Eye (tissue), 1 donor: Measurements from ENCODE around the gene CAMSAP1.

ENCODE experiments used
- DNase-seq: peaks from one replicate; pipeline ENCODE4 v3.0.0-alpha.2; 2015

CAMSAP1 gene

DNA sequence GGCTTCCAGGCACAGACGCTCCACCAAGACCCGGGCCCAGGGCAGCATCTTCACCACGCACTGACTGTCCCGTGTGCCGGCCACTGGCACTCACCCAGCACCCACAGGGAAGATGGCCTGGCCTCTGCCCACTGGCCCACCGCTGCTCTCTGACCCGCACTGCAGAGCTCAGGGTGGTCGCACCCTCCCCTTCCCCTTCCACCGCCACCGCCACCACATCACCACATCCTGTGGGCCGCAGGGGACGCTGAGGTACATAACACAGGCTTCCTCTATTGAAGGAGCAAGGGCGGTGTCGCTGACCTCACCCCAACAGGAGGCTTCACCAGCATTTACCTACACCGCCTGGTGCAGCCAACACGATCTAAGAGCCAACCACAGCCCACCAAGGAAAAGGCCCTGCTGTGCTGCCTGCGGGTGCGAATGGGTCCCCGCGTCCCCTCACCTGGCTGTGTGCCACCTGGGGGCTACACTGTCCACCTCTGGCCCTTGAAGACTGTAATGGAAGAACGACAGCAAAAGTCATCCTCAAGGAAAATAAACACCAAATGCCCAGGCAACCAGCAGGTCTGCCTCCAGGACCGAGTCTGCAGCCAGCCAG lies 101.8 kb downstream of the CAMSAP1 start:
- no peak for DNase-seq

DNA sequence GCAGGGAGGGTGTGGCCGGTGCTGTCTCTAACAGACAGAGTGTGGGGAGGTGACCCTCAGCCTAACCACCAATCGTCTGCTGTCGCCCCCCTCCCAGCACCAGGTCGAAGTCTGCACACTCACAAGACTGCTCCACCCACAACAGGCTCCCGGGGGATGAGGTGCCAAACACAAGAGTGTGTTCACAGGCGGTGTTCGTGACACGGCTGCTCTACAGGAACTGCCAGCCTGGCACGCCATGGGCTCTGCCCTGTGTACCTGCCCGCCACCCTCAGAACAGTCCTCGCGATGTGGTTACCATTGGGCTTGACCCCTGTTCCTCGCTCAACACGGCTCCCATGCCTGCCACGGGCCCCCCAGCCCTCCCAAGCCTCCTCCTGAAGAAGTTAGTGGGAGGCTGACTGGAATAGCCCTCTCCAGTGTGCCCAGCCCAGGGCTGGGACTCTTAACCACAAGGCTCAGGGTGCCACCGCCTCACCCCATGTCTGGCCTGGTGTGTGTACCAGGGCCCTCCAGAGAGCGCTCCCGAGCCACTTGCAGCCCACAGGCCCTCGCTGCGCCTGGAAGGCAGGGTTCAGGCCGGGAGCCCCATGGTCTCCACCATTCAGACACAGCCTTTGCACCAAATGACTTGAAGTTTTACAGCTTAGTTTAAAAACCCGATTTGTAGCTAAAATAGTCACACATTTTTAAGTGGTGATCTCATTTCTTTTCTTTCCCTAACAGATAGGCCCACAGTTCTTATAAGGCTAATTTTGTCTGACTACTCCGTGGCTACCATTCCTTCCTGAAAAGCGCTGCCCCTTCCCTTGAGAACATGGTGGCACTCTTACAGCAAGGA lies 102.5 kb downstream of the CAMSAP1 start:
- no peak for DNase-seq

DNA sequence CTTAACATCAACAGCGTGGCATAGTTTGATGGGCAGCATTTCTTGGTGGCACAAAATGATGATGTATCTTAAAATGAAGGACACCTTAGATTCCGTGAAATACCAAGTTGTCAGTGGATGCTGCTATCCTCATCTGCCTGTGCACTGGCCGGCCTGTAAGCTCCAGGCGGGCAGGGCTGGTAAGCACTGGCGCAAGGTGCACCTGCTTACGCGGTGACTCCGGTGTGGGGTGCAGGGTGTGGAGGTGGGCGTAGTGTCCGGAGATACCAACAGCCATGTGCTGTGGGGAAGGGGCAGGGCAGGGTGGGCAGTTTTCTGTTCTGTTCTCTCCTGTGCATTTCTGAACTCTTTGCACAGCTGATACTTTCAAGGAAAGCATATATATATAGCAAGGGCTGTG lies 103.9 kb downstream of the CAMSAP1 start:
- no peak for DNase-seq

DNA sequence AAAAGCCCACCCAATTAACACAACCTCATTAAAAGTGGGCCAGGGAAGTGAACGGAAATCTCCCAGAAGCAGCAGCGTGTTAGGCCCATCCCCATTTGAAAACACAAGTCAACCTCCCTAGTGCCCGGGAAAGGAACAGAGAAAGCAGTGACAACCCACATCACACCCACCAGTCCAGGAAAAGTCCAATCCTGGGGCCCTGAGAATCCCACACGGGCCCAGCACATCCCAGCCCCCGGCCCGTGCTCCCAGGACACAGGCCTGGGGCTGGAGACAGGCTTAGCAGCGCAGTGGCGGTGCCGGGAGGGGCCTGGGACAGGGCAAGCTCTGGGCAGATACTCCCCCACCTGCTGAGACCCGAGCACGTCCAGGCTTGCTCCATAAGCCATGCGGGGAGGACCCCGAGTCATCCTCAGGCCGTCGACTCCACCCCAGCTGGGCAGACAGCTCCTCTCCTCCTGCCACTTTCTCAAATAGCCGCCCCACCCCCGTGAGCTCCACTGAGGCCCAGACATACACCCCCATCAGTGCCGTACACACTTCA lies 104.4 kb downstream of the CAMSAP1 start:
- DNase-seq: peak; percentile 9

DNA sequence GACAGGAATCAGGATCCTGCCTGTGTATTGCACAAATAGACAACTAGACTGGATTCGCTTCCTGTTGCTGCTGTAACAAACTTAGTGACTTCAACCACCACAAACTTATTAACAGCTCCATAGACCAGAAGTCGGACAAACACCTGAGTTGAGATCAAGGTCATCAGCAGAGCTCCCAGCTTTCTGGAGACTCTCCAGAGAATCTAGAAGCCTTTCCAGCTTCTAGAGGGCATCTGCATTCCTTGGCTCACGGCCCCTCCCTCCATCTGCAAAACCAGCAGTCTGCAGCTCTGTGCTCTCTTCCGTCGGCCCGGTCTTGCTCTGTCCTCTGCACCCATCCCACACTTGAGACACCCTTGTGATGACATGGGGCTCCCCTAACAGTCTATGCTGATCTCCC lies 106.3 kb downstream of the CAMSAP1 start:
- DNase-seq: no peak

DNA sequence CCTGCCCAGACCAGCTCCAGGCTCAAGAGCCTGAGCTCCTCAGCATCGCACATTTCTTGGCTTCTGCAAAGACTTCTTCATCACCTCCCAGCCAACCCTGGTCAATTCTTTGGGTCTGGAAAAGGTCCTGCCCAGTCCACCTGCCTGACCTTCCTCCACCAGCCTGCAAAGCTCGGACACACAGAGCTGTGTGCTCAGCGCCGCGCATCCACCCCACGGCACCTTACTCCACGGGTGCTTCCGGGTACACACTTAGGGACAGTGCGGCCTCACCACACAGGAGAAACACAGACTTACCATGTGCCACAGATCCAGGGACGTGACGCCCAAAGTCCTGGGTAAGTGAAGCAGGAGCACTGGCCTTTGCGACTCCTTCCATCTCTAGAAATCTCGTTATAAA lies 108.1 kb downstream of the CAMSAP1 start:
- DNase-seq: no peak

DNA sequence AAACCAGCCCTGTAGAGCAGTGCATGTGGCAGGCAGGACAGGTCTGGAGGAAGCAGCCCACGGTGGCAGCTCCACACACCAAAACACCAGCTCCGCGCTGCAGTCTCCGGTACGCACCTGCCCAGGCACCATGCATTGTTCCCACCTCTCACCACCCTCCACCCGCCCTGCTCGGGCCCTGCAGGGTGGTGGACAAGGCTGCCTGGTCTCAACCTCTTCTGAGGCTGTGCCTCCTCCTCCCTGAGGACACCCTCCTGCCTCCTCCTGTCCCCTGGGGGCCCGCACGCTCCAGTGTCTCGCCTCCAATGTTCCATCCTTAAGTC lies 109.1 kb downstream of the CAMSAP1 start:
- DNase-seq: no peak

DNA sequence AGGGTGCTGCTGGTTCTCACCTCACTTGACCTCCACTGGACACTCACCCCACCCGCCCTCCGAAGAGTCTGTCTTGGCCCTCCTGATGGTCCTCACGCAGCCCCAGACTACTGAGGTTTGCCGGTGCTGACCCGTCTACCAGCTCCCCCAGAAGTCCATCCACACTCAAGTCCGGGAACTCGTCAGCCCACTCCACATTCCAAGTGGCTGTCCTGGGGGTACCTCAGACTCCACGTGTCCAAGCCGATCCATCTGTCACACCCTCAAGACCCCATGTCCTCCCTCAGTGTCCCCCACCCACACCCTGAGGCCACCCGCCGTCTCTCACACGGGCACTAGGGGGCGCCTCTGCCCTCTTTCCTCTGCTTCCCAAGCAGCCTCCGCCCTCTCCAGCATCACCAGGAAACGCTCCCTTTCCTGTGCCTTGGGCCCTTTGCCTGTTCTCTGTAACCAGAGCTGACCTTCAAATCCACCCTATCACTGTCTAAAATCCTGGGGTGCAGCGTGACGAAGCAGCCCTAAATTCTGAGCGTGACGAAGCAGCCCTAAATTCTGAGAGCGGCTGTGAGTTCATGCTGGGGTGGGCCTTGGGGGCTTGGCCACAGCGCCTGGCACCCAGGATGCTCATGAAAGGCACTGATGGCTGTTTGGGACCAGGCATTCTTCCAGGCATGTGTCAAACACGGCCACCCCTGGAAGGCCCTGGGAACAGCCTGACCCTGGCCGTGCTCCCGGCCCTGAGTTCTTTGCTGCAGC lies 109.7 kb downstream of the CAMSAP1 start:
- DNase-seq: peak; percentile 60

DNA sequence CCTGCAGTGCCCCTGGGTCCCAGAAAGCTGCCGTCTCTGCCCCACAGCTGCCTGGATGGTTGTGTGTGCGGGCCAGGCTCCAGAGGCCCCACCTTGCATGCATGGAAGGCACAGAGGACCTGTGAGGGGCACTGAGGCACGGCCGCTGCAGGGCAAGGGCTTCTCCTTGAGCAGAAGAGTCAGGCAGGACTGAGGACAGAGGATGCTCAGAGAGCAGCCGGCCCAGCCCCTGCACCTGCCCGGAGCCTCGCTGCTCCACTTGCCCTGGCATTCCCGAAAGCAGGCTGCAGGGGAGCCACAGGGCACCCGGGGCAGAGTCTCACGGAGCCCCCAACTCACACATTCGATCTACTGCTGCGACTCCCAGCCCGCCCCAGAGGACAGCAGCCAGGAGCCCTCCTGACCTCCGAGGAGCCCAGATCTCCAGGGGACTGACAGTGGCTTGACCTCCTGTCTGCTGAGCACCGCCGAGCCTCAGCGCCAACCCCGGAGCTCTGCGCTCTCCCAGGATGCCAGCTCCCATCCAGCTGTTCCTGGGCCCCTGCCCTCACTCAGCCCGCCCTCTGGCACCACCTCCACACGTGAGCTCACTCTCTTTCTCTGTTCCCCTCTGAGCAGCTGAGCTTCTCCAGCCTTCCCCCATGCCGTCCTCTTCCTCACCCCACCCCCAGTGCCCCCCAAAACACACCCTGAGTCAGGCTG lies 110.4 kb downstream of the CAMSAP1 start:
- DNase-seq: no peak

DNA sequence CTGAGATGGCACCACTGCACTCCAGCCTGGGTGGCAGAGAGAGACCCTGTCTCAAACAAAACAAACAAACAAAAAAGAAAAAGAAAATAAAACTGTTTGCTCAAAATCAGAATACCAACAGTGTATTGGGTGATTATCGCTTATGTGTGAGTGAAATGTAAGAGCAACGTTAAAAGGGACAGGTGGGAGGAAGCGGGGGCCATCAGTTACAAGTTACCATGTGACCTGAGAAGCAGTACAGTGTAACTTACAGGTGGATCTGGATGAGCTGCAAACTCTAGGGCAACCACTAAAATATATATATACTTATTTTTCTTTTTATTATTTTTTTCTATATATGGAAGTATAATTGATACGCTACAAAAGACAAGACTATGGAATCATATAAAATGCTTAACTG lies 112.0 kb downstream of the CAMSAP1 start:
- DNase-seq: no peak

DNA sequence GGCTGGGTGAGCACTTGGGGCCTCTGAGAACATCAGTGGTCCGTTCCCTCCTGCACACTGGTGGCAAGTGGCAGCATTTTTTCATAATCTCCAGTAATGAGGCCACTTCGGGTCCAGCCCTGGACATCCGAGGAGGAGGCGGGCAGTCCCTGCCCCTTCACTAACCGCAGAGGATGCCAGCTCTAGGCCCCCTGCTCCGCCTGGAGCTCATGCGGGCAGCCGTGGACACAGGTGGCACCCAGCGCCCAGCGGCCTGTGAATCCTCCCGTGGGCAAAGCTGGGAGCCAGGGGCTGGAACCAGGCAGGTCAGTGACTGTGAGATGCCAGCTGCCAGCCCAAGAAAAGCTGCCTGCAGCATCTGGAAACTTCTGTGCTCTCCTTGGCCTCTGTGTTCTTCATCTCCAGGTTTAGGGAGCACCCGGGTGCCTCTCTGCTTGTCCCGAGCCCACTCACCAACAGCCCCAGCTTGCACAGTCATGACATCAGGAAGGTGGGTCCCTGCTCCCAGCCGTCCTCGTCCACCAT lies 112.9 kb downstream of the CAMSAP1 start:
- DNase-seq: no peak

DNA sequence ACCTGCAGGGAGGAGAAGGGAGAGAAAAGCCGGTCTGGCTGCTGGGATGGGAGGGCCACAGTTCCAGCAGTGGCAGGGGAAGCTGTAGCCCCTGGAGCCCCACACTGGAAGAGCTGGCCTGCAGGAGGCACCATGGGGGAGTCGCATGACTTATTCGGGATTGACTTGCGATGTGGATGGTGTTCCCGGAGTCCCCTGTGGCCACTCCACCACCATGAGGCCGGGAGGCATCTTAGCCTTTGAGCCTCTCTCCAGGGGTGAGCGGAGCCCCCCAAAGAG lies 113.3 kb downstream of the CAMSAP1 start:
- no peak for DNase-seq

DNA sequence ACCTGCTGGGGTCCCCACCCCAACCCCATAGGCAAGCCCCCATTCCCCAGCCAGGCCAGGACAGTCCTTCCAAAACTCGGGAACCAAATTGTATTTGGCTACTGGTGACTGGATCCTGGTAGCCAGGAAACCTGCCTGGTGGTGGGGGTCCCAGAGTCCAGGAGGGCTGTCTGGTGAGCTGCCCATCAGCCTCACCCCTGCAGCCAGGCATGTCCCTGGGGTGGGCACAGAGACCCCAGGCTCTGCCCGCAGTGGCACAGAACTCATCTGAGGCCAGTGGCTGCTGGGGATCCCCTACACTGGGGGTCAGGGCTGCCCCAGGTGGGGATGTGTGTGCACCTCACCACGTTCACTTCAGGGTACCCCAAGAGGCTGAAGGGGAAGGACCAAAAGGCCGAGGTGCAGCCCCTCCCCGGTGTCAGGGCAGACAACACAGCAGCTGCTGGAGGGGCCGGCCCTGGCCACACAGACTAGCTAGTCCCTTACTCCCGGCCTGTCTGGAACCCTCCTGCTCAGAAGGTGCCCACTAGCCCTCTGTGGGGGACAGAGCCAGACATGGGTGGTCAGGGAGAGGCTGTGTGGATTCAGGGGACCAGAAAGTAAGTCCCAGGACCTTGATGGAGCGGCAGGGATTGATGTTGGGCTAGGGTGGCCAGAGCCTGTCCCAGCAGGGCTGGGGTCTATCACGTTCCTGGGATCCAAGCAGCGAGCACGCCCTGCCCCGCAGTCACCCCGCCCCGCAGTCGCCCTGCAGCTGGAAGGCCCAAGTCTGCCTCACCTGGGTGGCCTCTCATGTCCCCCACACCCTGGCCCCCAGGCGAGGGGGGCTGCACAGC lies 113.9 kb downstream of the CAMSAP1 start:
- no peak for DNase-seq

DNA sequence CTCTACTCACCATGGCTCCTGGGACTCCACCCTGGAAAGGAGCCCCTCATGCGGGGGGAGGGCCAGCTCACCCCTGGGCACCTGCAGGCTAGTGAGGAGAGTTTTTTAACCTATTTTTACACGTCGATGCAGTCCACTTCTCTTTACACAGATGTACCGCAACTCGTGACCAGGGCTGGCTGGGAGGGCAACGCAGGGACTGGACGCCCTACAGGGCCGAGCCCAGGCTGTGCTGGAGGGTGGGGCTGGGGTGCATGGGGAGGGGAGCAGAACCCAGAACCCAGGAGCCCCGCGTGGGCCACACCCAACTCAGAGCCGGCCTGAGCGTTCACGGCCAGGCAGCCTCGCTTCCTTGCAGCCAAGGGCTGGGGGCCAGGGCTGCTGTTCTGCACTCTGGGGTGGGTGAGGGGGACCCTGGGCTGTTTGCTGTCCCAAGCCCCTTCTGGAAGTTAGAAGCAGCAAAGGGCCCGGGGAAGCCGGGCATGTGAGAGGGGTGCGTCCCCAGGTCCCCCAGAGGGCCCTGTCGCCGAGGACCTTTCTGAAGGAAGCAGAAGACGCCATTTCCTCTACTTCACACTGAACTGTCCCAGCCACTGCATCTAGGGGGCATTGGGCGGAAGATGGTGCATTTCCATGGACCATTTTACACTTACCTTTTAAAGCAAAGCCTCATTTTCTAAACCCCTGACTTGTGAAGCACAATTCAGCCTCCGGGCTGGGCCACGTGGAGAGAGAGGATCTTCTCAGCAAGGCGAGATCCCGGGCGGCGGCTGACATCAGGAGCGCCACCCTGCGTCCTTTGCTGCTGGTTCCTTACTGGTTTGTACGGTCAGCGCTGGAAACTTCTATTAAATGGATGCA lies 114.8 kb downstream of the CAMSAP1 start:
- DNase-seq: no peak

DNA sequence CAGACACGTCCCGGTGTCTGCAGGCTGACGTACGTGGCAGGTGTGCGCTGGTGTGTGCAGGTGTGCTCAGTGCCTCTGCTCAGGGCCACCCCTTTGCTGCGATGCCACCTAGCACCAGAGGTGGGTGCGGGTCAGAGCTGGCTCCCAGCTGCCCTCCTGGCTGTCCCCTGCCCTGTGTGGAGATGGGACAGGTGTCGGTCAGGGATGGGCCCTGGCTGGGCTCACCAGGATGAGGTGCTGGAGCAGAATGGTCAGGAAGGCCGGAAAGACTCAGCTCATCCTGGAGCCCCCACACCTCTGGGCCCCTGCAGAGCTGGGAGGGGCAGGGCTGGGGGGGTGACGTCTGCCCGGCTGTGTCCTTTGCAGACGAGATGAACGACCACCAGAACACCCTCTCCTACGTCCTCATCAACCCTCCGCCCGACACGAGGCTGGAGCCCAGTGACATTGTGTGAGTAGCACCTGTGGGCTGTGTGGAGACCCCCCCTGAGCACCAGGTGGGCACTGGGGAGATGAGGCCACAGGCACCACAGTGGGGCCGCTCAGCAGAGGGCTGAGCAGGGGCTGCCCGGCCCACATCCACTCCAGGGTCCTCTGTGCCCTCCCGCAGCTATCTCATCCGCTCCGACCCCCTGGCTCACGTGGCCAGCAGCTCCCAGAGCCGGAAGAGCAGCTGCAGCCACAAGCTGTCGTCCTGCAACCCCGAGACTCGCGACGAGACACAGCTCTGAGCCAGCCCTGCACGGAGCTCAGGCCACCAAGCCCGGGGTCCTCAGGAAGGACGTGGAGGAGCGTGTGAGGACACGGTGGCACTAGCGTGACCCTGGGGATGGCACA lies 115.7 kb downstream of the CAMSAP1 start:
- no peak for DNase-seq

DNA sequence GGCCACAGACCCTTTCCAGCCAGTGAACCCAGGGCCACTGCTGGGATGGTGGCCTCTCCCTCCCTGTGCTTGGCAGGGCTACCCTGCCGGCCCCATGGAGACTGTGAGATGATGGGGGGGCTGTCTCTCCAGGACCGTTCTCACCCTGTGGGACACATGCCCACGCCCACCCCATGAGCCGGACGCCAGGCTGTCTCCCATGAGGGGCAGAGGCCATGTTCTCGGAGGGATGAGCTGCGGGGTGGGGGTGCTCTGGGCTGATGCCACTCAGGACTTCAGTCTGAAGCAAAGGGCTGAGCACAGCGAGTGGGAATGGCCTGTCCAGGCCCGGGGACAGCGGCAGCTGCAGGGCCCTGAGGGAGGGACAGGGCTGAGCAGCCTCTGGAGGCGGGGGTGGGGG lies 116.5 kb downstream of the CAMSAP1 start:
- DNase-seq: no peak

DNA sequence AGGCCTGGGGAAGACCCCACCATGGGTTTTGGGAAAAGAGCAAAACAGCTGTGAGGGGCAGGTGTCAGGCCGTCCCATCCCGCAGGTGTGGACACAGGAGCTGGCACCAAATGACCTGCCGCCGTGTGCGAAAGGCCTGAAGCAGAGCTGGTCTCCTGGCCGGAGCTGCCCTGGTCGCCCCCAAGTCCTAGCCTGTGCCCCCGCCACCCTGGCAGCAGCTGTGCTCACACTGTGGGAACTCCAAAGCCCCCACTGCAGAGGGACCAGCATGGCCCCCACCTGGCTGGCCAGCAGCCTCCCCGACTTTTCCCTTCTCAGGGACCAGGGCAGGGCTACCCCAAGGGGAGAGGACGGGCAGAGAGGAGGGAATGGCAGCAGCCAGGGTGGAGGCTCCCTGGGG lies 117.0 kb downstream of the CAMSAP1 start:
- DNase-seq: no peak

DNA sequence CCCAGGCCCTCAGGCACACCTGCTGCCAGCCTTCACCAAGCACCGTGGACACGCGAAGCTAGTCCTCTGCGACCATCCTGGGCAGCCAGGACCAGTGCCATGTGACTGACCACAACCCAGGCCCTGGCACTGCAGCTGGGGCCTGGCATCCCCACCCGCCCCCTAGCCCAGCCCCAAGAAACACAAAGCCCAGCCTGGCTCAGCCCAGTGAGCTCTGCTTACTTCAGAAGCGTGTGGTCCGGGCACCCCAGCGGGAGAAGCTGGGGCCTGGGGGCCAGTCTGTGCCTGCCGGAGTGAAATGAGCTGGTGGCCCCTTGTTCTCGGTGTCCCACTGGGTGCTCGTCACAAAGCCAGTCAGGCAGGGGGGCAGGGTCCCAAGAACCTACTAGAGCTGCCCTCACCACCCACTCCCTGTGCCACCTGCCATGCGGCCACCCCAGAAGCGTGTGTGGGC lies 117.5 kb downstream of the CAMSAP1 start:
- DNase-seq: no peak

DNA sequence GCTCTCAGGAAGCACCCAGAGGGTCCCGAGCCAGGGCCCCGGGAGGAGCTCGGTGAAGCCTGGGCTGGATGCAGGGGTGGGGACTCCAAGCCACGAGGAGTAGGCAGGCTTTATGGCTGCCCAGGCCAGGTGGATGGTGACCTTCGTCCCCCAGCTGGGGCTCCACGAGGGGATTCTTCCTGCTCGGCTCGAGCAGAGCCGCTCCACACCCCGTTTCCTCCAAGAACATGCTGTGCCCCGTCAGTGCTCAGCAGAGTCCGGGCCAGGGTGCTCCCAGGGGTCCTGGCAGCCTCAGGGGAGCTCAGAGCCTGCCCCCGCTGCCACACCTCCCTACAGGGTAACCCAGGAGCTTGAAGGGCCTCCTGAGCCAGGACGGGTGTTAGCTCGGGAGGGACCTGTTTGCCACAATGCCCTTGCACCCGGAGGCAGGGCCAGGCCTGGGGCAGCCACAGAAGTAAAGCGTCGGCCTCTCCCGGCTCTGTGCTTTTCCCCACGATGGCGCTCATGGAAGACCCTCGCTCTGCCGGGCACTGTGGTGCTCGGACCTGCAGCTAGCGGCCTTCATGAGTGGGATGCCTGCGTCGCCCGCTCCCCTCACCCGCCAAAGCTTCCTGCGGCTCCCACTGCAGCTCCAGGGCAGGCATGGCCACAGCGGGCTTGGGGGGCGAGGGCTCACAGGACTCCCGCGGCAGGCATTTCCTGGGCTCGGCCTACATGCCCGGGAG lies 118.6 kb downstream of the CAMSAP1 start:
- DNase-seq: no peak
